PFSK-1 (cell line): ENCODE data around the gene EVX1. TPM values are rescaled to one million over a fixed set of nuclear protein-coding genes. Genes with fewer than 3 reads are reported as not detected.

Source experiments
- FOXP2 ChIP-seq: optimal IDR thresholded peaks from 2 replicates; pipeline ENCODE3; 2011; ENCODE audit warnings: borderline replicate concordance, control low read depth, inconsistent platforms; ENCODE audit not compliant: insufficient read depth; ENCODE audit errors: extremely low read length, extremely low read depth
- POLR2AphosphoS5 ChIP-seq: IDR thresholded peaks from 2 replicates; pipeline ENCODE4 v1.6.1; 2012; ENCODE audit warnings: low read depth, mild to moderate bottlenecking, control low read depth, low read length, moderate library complexity
- REST ChIP-seq, 2 experiments: IDR thresholded peaks; 2 replicates each; pipeline versions ENCODE4 v1.6.1 to v1.8.0; 2011 to 2012; ENCODE audit warnings: low read depth in 2 of 2, low read length in 2 of 2, control low read depth in 1 of 2, inconsistent platforms in 1 of 2, mild to moderate bottlenecking in 1 of 2, moderate library complexity in 1 of 2; ENCODE audit not compliant: insufficient read depth in 1 of 2
- SIN3A ChIP-seq: IDR thresholded peaks from 2 replicates; pipeline ENCODE4 v1.6.1; 2012; ENCODE audit warnings: mild to moderate bottlenecking, low read length, moderate library complexity, borderline replicate concordance; ENCODE audit not compliant: insufficient read depth
- TAF1 ChIP-seq: IDR thresholded peaks from 2 replicates; pipeline ENCODE4 v1.6.1; 2012; ENCODE audit warnings: low read length, control low read depth, borderline replicate concordance; ENCODE audit not compliant: insufficient read depth
- polyA plus RNA-seq: library from polyadenylated mRNA; unstranded; fragments of >200 nt; gene quantifications from one replicate; pipeline ENCODE4 v1.2.1, GENCODE V29; 2012; ENCODE audit warnings: low read depth, missing spikeins; ENCODE audit not compliant: insufficient read length

The EVX1 gene
- polyA plus RNA-seq, result not detected

- TF ChIP-seq POLR2AphosphoS5, result no peak
- TF ChIP-seq TAF1, result no peak
- TF ChIP-seq REST (IDR thresholded peaks at IDR 0.05; ENCODE audit: insufficient read depth in 1 of 2, low read depth in 2 of 2, low read length in 2 of 2), result no peak
- no peak for TF ChIP-seq FOXP2
- TF ChIP-seq SIN3A, result no peak
Measured at GRCh38 chr7:27242555-27243339, at the start of gene EVX1. EVX1 (plus strand) TSS chr7:27242802; CDS start chr7:27243031, 229 bp downstream.

- no peak for TF ChIP-seq TAF1
- no peak for TF ChIP-seq REST (IDR thresholded peaks at IDR 0.05; ENCODE audit: insufficient read depth in 1 of 2, low read depth in 2 of 2, low read length in 2 of 2)
- TF ChIP-seq POLR2AphosphoS5, result no peak
- TF ChIP-seq SIN3A, result no peak
- TF ChIP-seq FOXP2, result no peak
Measured at GRCh38 chr7:27193335-27194001, 49.1 kb upstream of the EVX1 start.

GRCh38 chr7:27194002-27194352 lies 48.6 kb upstream of the EVX1 start:
- no peak for TF ChIP-seq FOXP2
- no peak for TF ChIP-seq SIN3A
- no peak for TF ChIP-seq REST (IDR thresholded peaks at IDR 0.05; ENCODE audit: insufficient read depth in 1 of 2, low read depth in 2 of 2, low read length in 2 of 2)
- no peak for TF ChIP-seq POLR2AphosphoS5

GRCh38 chr7:27194686-27195379 lies 47.8 kb upstream of the EVX1 start:
- TF ChIP-seq REST (IDR thresholded peaks at IDR 0.05; ENCODE audit: insufficient read depth in 1 of 2, low read depth in 2 of 2, low read length in 2 of 2) (no peak), SIN3A (no peak)
